ENCODE data around the gene GXYLT1. TPM values are rescaled to one million over a fixed set of nuclear protein-coding genes. Genes with fewer than 3 reads are reported as not detected.
"Not testable (repeated sequence)": the region's sequence is repeated elsewhere in the genome, so short reads cannot be mapped to it uniquely, and the experiment has no call there.

The GXYLT1 gene, protein sequence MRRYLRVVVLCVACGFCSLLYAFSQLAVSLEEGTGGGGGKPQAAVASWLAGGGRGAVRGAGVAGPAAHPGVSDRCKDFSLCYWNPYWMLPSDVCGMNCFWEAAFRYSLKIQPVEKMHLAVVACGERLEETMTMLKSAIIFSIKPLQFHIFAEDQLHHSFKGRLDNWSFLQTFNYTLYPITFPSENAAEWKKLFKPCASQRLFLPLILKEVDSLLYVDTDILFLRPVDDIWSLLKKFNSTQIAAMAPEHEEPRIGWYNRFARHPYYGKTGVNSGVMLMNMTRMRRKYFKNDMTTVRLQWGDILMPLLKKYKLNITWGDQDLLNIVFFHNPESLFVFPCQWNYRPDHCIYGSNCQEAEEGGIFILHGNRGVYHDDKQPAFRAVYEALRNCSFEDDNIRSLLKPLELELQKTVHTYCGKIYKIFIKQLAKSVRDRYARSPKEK
- 13.5 and 23.8 TPM in 2 replicates for total RNA-seq (ENCODE audit: low replicate concordance)
- long read RNA-seq, partial matches to known transcripts = 1 of 2 reads
- long read RNA-seq, other reads (novel, unspliced or antisense) = 1 of 2 reads

- H3K27me3 Mint-ChIP-seq = no peaks in the 10 kb centered on the region
- TF ChIP-seq, protein P1, sequence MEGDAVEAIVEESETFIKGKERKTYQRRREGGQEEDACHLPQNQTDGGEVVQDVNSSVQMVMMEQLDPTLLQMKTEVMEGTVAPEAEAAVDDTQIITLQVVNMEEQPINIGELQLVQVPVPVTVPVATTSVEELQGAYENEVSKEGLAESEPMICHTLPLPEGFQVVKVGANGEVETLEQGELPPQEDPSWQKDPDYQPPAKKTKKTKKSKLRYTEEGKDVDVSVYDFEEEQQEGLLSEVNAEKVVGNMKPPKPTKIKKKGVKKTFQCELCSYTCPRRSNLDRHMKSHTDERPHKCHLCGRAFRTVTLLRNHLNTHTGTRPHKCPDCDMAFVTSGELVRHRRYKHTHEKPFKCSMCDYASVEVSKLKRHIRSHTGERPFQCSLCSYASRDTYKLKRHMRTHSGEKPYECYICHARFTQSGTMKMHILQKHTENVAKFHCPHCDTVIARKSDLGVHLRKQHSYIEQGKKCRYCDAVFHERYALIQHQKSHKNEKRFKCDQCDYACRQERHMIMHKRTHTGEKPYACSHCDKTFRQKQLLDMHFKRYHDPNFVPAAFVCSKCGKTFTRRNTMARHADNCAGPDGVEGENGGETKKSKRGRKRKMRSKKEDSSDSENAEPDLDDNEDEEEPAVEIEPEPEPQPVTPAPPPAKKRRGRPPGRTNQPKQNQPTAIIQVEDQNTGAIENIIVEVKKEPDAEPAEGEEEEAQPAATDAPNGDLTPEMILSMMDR (conservative IDR thresholded peaks at IDR 0.05) = no peak
- H3K27ac Mint-ChIP-seq = peak within 1 kb of the TSS; percentile 92
- H3K4me3 Mint-ChIP-seq = peak within 1 kb of the TSS; percentile 91
- peaks cover 28% of the 10 kb centered on the region for H3K4me1 Mint-ChIP-seq (ENCODE audit: unreplicated experiment)
- no peaks in the 10 kb centered on the region for H3K9me3 Mint-ChIP-seq
- DNase-seq (ENCODE audit: extremely low spot score, unreplicated experiment) = peak; percentile 94
- H3K36me3 Mint-ChIP-seq = peaks cover 4% of the 10 kb centered on the region
Measured at GRCh38 chr12:42144408-42145196, at the start of gene GXYLT1. Gene GXYLT1 (minus strand): TSS chr12:42144874. CDS start chr12:42144646, 228 bp downstream.

DNA sequence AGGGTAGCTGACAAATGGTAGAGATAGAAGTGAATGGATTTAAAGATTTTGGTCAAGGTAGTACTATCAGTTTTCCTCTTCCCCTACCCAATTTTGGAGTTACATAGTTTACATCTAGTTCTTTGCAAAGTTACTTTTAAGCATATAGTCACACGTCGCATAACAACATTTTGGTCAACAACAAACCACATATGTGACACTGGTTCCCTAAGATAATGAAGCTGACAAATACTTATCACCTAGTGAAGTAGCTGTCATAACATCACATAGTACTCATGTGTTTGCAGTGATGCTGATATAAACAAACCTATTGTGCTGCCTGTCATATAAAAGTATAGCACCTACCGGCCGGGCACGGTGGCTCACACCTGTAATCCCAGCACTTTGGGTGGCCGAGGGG, 48.0 kb upstream of the GXYLT1 start:
- DNase-seq (ENCODE audit: extremely low spot score, unreplicated experiment) = no peak
- Mint-ChIP-seq H3K4me1 (ENCODE audit: unreplicated experiment) (peaks cover 14% of the 10 kb centered on the region), H3K4me3 (no peak overlapping the region), H3K9me3 (no peaks in the 10 kb centered on the region), H3K27ac (no peak overlapping the region), H3K36me3 (peaks cover 18% of the 10 kb centered on the region), H3K27me3 (no peaks in the 10 kb centered on the region)
- TF ChIP-seq, protein P1 (conservative IDR thresholded peaks at IDR 0.05) = no peak

- Mint-ChIP-seq H3K4me3 (no peak overlapping the region), H3K36me3 (peaks cover 17% of the 10 kb centered on the region), H3K27me3 (no peaks in the 10 kb centered on the region), H3K27ac (no peak overlapping the region), H3K4me1 (ENCODE audit: unreplicated experiment) (peaks cover 11% of the 10 kb centered on the region), H3K9me3 (no peaks in the 10 kb centered on the region)
- TF ChIP-seq, protein P1 (conservative IDR thresholded peaks at IDR 0.05) = no peak
- DNase-seq (ENCODE audit: extremely low spot score, unreplicated experiment) = no peak
Measured at GRCh38 chr12:42192258-42192657, 47.6 kb upstream of the GXYLT1 start.

DNA sequence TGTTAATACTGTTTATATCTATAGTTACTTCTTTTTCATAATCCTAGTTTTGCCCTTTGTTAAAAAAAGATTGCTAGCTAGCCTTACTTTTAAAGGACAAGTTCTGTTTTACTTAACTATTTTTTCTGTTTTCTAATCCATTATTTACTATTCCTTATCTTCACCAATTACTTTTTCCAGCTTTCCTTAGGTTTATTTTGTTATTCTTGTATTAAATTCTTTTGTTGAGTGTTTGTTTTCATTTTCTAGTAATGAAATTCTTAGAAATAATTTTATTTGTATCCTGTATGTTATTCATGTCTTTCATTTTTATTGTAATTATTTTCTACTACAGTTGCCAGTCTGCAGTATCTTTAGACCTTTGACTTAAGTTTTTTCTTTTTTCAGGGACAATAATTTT, 45.7 kb upstream of the GXYLT1 start:
- H3K4me1 Mint-ChIP-seq (ENCODE audit: unreplicated experiment) = no peaks in the 10 kb centered on the region
- no peak overlapping the region for H3K4me3 Mint-ChIP-seq
- peaks cover 11% of the 10 kb centered on the region for H3K36me3 Mint-ChIP-seq
- DNase-seq (ENCODE audit: extremely low spot score, unreplicated experiment) = no peak
- no peak overlapping the region for H3K27ac Mint-ChIP-seq
- no peaks in the 10 kb centered on the region for H3K9me3 Mint-ChIP-seq
- no peaks in the 10 kb centered on the region for H3K27me3 Mint-ChIP-seq
- TF ChIP-seq, protein P1 (conservative IDR thresholded peaks at IDR 0.05) = no peak

GRCh38 chr12:42188275-42188674, 43.6 kb upstream of the GXYLT1 start:
- DNase-seq (ENCODE audit: extremely low spot score, unreplicated experiment); H3K4me3 Mint-ChIP-seq; H3K27me3 Mint-ChIP-seq; H3K4me1 Mint-ChIP-seq (ENCODE audit: unreplicated experiment); H3K27ac Mint-ChIP-seq; H3K36me3 Mint-ChIP-seq; H3K9me3 Mint-ChIP-seq: not testable (repeated sequence)

DNA sequence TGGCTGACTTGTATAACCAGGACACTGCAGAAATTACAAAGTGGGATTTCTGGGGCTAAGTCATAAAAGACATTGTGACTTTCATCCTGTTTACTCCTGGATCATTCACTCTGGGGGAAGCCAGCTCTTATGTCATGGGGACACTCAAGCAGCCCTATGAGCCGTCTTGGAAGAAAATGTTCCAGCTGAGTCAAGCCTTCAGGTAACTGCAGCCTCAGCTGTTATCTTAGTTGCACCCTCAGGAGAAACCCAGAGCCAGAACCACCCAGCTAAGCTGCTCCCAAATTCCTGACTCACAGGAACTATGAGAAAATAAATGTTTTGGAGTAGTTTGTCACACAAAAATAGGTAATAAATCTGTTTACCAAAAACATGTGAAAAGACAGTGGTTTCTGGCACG, 43.1 kb upstream of the GXYLT1 start:
- no peaks in the 10 kb centered on the region for H3K4me1 Mint-ChIP-seq (ENCODE audit: unreplicated experiment)
- TF ChIP-seq, protein P1 (conservative IDR thresholded peaks at IDR 0.05) = no peak
- no peaks in the 10 kb centered on the region for H3K27me3 Mint-ChIP-seq
- H3K36me3 Mint-ChIP-seq = peaks cover 8% of the 10 kb centered on the region
- DNase-seq (ENCODE audit: extremely low spot score, unreplicated experiment) = no peak
- H3K4me3 Mint-ChIP-seq = no peak overlapping the region
- no peaks in the 10 kb centered on the region for H3K9me3 Mint-ChIP-seq
- H3K27ac Mint-ChIP-seq = no peak overlapping the region

Measured in type B pancreatic cell (in vitro differentiated cells).